A549 treated with AZD2906 at 1 μM for 4 hours (cell line): ENCODE data around the gene NCBP1. TPM values are rescaled to one million over a fixed set of nuclear protein-coding genes. Genes with fewer than 3 reads are reported as not detected.

ENCODE experiments used
- total RNA-seq: library from RNA; stranded (reverse); fragments of 200-300 nt; extraction: Qiagen RNA extraction; gene quantifications from 5 replicates; pipeline ENCODE4 v1.2.3, GENCODE V29; 2022

NCBP1 gene, protein sequence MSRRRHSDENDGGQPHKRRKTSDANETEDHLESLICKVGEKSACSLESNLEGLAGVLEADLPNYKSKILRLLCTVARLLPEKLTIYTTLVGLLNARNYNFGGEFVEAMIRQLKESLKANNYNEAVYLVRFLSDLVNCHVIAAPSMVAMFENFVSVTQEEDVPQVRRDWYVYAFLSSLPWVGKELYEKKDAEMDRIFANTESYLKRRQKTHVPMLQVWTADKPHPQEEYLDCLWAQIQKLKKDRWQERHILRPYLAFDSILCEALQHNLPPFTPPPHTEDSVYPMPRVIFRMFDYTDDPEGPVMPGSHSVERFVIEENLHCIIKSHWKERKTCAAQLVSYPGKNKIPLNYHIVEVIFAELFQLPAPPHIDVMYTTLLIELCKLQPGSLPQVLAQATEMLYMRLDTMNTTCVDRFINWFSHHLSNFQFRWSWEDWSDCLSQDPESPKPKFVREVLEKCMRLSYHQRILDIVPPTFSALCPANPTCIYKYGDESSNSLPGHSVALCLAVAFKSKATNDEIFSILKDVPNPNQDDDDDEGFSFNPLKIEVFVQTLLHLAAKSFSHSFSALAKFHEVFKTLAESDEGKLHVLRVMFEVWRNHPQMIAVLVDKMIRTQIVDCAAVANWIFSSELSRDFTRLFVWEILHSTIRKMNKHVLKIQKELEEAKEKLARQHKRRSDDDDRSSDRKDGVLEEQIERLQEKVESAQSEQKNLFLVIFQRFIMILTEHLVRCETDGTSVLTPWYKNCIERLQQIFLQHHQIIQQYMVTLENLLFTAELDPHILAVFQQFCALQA
- 22.5 to 25.9 TPM (median 25.2 TPM) in 5 replicates for total RNA-seq

GRCh38 chr9:97632985-97633858 lies at the start of gene NCBP1, which contains the start of gene TSTD2:
NCBP1 (plus strand) TSS chr9:97633821; CDS start chr9:97633882, 61 bp downstream.
TSTD2 (minus strand) TSS chr9:97633368; CDS start chr9:97627562, 5,806 bp downstream.

DNA sequence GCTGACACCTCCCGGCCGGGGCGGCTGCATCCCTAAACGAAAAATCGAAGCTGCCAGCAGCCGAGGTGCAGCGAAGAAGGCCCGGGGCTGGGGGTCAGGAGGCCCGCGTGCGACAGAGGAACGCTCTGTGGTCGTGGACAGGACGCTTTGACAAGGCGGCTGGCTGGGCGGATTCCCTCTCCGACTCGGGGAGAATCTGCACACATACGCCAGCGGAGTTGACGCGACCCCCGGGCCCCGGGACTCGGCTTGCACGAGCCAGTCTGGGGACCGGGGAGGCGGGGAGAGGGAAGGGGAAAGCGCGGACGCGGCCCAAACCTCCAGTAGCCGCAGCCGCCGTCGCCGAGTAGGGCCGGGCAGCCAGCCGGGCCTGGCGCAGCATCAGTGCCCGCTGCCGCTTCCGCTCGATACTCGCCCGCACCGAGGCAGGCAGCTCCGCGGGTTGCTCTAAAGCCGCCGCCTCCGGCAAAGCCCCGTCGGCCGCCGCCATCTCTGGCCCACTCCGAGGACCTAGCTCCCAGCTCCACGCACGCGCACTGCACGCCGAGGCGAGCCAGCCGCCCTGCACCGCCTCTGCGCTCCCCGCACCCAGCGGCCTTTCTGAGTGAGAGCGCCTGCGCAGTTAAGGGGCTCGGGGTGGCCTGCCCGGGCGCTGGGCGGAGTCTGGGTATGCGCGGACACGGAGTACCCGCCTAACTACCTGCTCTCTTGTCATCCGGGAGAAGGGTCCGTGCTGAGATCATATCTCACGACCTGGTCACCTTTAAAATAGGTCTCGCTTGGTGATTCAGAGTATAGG lies 63.4 kb downstream of the NCBP1 start, which contains the start of gene XPA:
TSS of gene XPA (minus strand) at position 538 of the 799 bp plus-strand sequence. CDS start at position 490, 48 bp downstream.

Other genes with a start within 250 kb of the NCBP1 start
- 10.9 to 14.2 TPM (median 11.6 TPM) in 5 replicates for gene TDRD7, start 221.7 kb upstream of the NCBP1 start, total RNA-seq
- 1.3 to 2.0 TPM (median 1.6 TPM) in 5 replicates for gene TMOD1, start 132.2 kb upstream of the NCBP1 start, total RNA-seq
- gene TSTD2, start 453 bp upstream of the NCBP1 start, total RNA-seq: 9.1 to 10.5 TPM (median 9.3 TPM) in 5 replicates
- gene XPA, start 63.5 kb downstream of the NCBP1 start, total RNA-seq: 13.0 to 15.2 TPM (median 13.6 TPM) in 5 replicates
- gene FOXE1, start 219.4 kb downstream of the NCBP1 start, total RNA-seq: 2.8 to 3.9 TPM (median 3.6 TPM) in 5 replicates